ENCODE measurements around the gene FUBP3.

FUBP3 gene

DNA sequence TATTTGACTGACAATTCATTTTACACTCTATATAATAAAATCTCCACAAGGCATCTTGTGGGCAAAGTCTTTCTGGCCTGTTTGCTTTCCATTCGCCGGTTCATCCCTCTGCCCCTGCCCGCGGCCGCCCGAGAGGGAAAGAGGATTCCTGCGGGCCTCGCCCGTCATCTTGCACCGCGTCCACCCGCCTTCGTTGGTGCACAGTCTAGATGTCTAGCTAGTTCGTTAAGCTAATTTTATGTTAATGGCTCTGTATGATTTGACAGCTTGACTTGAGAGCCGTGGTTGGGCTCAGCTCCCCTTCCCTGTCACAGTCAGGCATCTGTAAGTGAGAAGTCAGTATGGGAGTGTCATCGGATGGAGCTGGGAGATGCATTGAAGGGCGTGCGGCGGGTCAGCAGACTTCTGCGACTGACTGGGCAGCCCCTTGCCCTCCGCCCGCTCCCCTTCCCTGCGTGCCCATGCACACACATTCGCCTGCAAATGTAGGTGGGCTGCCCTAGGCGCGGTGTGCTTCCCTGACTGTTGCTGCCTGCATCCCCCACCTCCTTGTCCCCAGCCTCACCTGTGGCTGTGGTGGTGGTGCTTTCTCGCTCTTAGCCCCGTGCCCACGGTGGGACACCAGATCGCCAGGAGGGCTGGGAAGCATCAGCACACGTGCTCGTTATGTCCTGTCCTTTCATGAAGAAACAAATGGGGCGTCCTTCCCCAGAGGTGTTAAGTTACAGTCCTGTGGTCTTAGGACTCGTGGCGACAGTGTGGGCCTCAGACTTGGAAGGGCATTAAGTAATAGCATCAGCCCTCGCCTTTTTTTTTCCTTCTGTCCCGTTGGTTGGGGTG is 59.1 kb downstream of the FUBP3 start:
- Histone ChIP-seq H3K9me3 (ENCODE audit: insufficient read depth, low read depth, low read length) (no peaks in the 10 kb centered on the region), H3K36me3 (ENCODE audit: insufficient read depth, low read length) (no peaks in the 10 kb centered on the region; the same call in 1 of the 2 replicates), H3K9me2 (replicated peaks; ENCODE audit: low read depth, low read length) (no peaks in the 10 kb centered on the region), H3K4me2 (ENCODE audit: low read depth, low read length, poor library complexity, severe bottlenecking) (no peak overlapping the region), H3F3A (ENCODE audit: low read depth) (no peaks in the 10 kb centered on the region), H3K79me2 (ENCODE audit: insufficient read depth, low read length) (no peaks in the 10 kb centered on the region), H3K4me3 (ENCODE audit: low read length, poor library complexity, severe bottlenecking) (no peak overlapping the region), H4K20me1 (ENCODE audit: insufficient read depth, low read length, poor library complexity, severe bottlenecking) (no peaks in the 10 kb centered on the region), H3K27me3 (ENCODE audit: insufficient read depth, low read length, poor library complexity, severe bottlenecking) (no peaks in the 10 kb centered on the region), H3K4me1 (ENCODE audit: insufficient read depth, low read length, poor library complexity, severe bottlenecking) (no peaks in the 10 kb centered on the region), H2AFZ (ENCODE audit: low read length) (no peak overlapping the region), H3K9ac (ENCODE audit: low read depth, low read length, poor library complexity, severe bottlenecking) (no peak overlapping the region)
- TF ChIP-seq EZH2phosphoT487 (IDR thresholded peaks at IDR 0.05; ENCODE audit: borderline replicate concordance) = no peak
- TF ChIP-seq, protein P1, sequence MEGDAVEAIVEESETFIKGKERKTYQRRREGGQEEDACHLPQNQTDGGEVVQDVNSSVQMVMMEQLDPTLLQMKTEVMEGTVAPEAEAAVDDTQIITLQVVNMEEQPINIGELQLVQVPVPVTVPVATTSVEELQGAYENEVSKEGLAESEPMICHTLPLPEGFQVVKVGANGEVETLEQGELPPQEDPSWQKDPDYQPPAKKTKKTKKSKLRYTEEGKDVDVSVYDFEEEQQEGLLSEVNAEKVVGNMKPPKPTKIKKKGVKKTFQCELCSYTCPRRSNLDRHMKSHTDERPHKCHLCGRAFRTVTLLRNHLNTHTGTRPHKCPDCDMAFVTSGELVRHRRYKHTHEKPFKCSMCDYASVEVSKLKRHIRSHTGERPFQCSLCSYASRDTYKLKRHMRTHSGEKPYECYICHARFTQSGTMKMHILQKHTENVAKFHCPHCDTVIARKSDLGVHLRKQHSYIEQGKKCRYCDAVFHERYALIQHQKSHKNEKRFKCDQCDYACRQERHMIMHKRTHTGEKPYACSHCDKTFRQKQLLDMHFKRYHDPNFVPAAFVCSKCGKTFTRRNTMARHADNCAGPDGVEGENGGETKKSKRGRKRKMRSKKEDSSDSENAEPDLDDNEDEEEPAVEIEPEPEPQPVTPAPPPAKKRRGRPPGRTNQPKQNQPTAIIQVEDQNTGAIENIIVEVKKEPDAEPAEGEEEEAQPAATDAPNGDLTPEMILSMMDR (conservative IDR thresholded peaks at IDR 0.05; ENCODE audit: low read length) = no peak

DNA sequence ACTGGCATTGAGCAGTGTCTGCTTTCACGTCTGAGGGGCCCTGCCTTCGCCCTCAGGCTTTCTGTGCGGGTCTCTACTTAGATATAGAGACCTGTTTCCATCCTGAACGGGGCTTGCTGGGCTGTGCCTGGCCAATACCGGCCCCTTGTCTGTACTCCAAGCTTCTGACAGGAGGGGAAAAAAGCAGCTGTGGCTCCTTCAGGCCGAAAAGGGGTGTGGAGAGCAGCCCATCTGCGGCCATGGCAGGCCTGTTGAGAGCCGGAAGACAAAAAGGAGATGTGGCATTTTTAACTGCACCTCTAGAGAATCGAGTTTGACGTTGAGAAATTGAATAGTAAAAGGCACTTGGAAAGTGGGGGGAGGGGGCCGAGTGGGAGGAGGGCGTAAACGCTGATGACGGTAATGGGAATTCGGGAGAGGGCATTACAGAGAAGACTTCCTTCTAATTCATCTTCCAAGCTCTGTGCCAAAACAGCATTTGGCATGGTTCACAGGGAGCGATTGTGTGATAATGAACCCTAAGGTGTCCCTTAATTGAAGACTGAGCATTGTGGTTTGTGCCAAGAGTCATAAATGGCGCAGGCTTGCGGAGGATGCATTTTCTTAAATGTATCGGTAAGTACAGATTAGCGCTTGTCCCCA is 59.9 kb downstream of the FUBP3 start:
- Histone ChIP-seq H3F3A (ENCODE audit: low read depth) (no peaks in the 10 kb centered on the region), H3K9me2 (replicated peaks; ENCODE audit: low read depth, low read length) (no peaks in the 10 kb centered on the region), H2AFZ (ENCODE audit: low read length) (no peak overlapping the region), H3K4me1 (ENCODE audit: insufficient read depth, low read length, poor library complexity, severe bottlenecking) (no peaks in the 10 kb centered on the region), H3K9me3 (ENCODE audit: insufficient read depth, low read depth, low read length) (no peaks in the 10 kb centered on the region), H3K4me3 (ENCODE audit: low read length, poor library complexity, severe bottlenecking) (no peak overlapping the region), H3K9ac (ENCODE audit: low read depth, low read length, poor library complexity, severe bottlenecking) (no peak overlapping the region), H3K27me3 (ENCODE audit: insufficient read depth, low read length, poor library complexity, severe bottlenecking) (no peaks in the 10 kb centered on the region), H3K4me2 (ENCODE audit: low read depth, low read length, poor library complexity, severe bottlenecking) (no peak overlapping the region), H4K20me1 (ENCODE audit: insufficient read depth, low read length, poor library complexity, severe bottlenecking) (no peaks in the 10 kb centered on the region), H3K36me3 (ENCODE audit: insufficient read depth, low read length) (no peaks in the 10 kb centered on the region; the same call in 1 of the 2 replicates), H3K79me2 (ENCODE audit: insufficient read depth, low read length) (no peaks in the 10 kb centered on the region)
- no peak for TF ChIP-seq EZH2phosphoT487 (IDR thresholded peaks at IDR 0.05; ENCODE audit: borderline replicate concordance)
- TF ChIP-seq, protein P1 (conservative IDR thresholded peaks at IDR 0.05; ENCODE audit: low read length) = no peak

DNA sequence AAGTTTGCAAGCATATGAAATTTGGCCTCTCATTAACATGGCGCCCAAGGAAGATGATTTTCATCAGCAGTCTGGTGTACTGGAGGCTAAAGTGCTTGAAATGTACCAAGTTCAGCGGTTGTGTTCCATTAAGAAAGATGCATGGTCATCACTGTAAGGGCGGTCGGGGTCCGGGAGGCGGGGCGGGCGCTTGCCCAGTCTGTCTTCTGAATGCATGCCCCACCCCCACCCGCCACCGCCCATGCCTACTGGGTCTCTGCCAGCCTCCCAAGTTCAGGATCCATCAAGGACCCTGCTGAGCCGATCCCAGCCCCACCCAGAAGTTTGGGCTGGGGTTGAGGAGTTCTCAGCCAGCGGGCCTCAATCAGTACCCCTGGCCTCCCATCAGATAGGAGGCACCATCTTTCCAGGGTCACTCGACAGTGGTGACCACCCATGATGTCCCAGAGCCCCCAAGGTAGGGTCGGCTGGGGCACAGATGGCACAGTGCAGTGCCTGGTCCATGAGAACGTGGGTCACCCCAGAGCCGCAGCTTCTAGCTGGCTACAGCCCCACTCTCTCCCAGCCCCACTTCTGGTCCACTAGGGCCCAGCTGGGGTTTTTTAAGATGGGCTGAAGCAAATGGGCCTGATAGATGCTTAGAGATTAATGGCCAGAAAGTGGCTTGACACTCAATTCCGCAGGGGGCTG is 60.6 kb downstream of the FUBP3 start:
- H3K9me3 ChIP-seq (ENCODE audit: insufficient read depth, low read depth, low read length) = no peaks in the 10 kb centered on the region
- no peaks in the 10 kb centered on the region for H4K20me1 ChIP-seq (ENCODE audit: insufficient read depth, low read length, poor library complexity, severe bottlenecking)
- no peaks in the 10 kb centered on the region for H3F3A ChIP-seq (ENCODE audit: low read depth)
- no peak overlapping the region for H3K4me2 ChIP-seq (ENCODE audit: low read depth, low read length, poor library complexity, severe bottlenecking)
- no peak overlapping the region for H3K4me3 ChIP-seq (ENCODE audit: low read length, poor library complexity, severe bottlenecking)
- TF ChIP-seq EZH2phosphoT487 (IDR thresholded peaks at IDR 0.05; ENCODE audit: borderline replicate concordance) = no peak
- TF ChIP-seq, protein P1 (conservative IDR thresholded peaks at IDR 0.05; ENCODE audit: low read length) = no peak
- H2AFZ ChIP-seq (ENCODE audit: low read length) = no peak overlapping the region
- H3K9me2 ChIP-seq (replicated peaks; ENCODE audit: low read depth, low read length) = no peaks in the 10 kb centered on the region
- no peak overlapping the region for H3K9ac ChIP-seq (ENCODE audit: low read depth, low read length, poor library complexity, severe bottlenecking)
- H3K79me2 ChIP-seq (ENCODE audit: insufficient read depth, low read length) = no peaks in the 10 kb centered on the region
- H3K27me3 ChIP-seq (ENCODE audit: insufficient read depth, low read length, poor library complexity, severe bottlenecking) = no peaks in the 10 kb centered on the region
- no peaks in the 10 kb centered on the region; the same call in 1 of the 2 replicates for H3K36me3 ChIP-seq (ENCODE audit: insufficient read depth, low read length)
- H3K4me1 ChIP-seq (ENCODE audit: insufficient read depth, low read length, poor library complexity, severe bottlenecking) = no peaks in the 10 kb centered on the region
